GM18870 (cell line): ENCODE measurements around the gene TCF12.
"Not testable (repeated sequence)": the region's sequence is repeated elsewhere in the genome, so short reads cannot be mapped to it uniquely, and the experiment has no call there.

Source experiments
- ATAC-seq: cut with Tn5 transposase; IDR thresholded peaks from one replicate; pipeline ENCODE4 v1.9.1; 2021; ENCODE audit warnings: moderate library complexity; ENCODE audit not compliant: unreplicated experiment

Gene TCF12

GRCh38 chr15:57085267-57085666, 166.8 kb downstream of the TCF12 start:
- ATAC-seq: no peak

- ATAC-seq: no peak
Observed at GRCh38 chr15:57086857-57087427, 168.5 kb downstream of the TCF12 start.

GRCh38 chr15:57089815-57090495, 171.5 kb downstream of the TCF12 start:
- no peak for ATAC-seq

- ATAC-seq: no peak
Observed at GRCh38 chr15:57090496-57090859, 172.0 kb downstream of the TCF12 start.

GRCh38 chr15:57091636-57092035, 173.2 kb downstream of the TCF12 start:
- no peak for ATAC-seq

- no peak for ATAC-seq
Observed at GRCh38 chr15:57092252-57092651, 173.8 kb downstream of the TCF12 start.

- ATAC-seq: no peak
Observed at GRCh38 chr15:57094321-57095257, 176.1 kb downstream of the TCF12 start.

- ATAC-seq: no peak
Observed at GRCh38 chr15:57095896-57096295, 177.5 kb downstream of the TCF12 start.

GRCh38 chr15:57097246-57097645, 178.8 kb downstream of the TCF12 start:
- no peak for ATAC-seq

GRCh38 chr15:57097919-57098543, 179.6 kb downstream of the TCF12 start:
- ATAC-seq: not testable (repeated sequence)

- no peak for ATAC-seq
Observed at GRCh38 chr15:57098896-57099295, 180.5 kb downstream of the TCF12 start.

GRCh38 chr15:57100136-57100539, 181.7 kb downstream of the TCF12 start:
- peak; percentile 54 for ATAC-seq

GRCh38 chr15:57102858-57103257, 184.4 kb downstream of the TCF12 start:
- no peak for ATAC-seq

GRCh38 chr15:57108296-57108695, 189.9 kb downstream of the TCF12 start:
- no peak for ATAC-seq

GRCh38 chr15:57109005-57109404, 190.6 kb downstream of the TCF12 start:
- no peak for ATAC-seq

GRCh38 chr15:57111002-57111401, 192.6 kb downstream of the TCF12 start:
- no peak for ATAC-seq

GRCh38 chr15:57112178-57112577, 193.7 kb downstream of the TCF12 start:
- ATAC-seq: no peak

GRCh38 chr15:57114070-57114469, 195.6 kb downstream of the TCF12 start:
- no peak for ATAC-seq

- no peak for ATAC-seq
Observed at GRCh38 chr15:57118013-57118799, 199.8 kb downstream of the TCF12 start.

- no peak for ATAC-seq
Observed at GRCh38 chr15:57122080-57122840, 203.8 kb downstream of the TCF12 start.
